DMS53 (cell line): ENCODE data around the gene SLC22A14.
"Not testable (repeated sequence)": the region's sequence is repeated elsewhere in the genome, so short reads cannot be mapped to it uniquely, and the experiment has no call there.

Experiments
- DNase-seq: peaks from one replicate; lab custom pipeline; 2025; lab: John Stamatoyannopoulos, UW

Gene SLC22A14

DNA sequence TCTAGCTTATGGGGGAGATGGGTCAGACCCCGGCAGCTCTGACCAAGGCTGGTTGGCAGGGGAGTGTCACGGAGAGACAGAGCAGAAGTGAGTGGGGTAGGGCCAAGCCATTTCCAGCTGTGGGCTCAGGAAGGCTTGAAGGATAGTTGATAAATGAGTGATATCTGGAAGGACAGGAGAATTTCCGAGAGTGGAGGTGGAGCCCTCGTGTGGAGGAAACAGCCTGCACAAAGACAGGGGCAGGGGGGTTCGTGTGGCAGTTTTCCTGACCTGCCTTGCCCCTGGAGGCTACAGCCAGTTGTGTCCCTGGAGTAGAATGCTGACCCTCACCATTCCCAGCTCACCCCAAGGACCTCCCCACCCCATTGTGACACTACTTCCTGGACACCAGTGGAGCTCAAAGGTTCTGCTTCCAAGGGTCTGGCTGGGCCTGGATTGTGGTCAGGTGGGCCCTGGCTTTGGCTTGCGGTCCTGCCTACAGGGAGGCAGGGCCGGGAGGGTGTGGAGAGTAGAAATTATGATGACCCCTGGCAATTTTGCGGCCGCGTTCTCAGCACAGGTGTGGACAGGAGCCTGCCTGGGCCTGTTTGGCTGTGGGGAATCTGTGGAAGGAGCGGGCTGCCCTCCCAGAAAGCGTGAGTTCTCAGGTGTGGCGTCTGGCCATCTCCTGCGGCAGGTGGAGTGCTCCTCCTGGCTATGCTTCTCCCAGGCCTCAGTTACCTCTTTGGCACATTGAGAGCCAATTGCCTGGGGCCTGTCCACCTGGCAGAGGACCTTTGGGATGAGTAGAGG lies at the start of gene SLC22A14:
Gene SLC22A14 (plus strand): TSS at position 400 of the 792 bp plus-strand sequence. CDS start 23,733 bp downstream, outside the sequence.
- no peak for DNase-seq

- no peak for DNase-seq
Observed at GRCh38 chr3:38232701-38233100, 49.4 kb upstream of the SLC22A14 start.

DNA sequence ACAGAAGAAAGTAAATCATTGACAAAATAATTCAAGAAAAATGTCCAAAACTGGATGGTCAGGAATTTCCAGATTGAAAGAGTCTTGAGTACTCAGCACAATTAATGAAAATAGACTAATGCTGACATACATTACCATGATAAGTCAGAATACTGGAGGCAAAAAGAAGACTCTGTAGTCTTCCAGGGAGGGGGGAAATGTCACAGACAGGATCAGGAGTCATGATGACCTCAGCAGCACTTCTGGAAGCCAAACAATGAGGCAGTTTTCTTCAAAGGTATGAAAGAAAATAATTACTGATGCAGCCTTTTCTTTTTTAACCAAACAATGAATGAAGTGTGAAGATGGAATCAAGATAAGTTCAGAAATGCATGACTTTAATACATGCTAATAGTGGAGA lies 46.6 kb upstream of the SLC22A14 start:
- DNase-seq = no peak

DNA sequence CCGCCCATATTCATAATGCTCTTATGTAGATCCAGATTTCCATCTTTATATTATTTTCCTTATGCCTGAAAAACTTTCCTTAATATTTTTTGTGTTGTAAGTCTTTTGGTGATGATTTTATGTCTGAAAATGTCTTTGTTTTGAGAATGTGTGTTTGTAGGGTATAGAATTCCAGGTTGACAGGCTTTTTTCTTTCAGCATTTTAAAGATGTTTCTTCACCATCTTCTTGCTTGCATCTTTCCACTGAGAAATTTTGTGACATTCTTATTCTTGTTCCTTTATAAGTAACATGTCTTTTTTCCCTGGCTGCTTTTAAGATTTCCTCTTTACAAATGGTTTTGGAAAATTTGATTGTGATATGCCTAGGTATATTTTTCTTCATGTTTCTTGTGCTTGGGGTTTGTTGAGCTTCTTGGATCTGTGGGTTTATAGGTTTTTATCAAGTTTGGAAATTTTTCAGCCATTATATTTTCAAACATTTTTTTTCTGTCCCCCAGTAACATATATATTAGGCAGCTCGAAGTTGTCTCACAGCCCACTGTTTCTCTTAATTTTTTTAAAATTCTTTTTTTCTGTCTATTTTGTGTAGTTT lies 43.6 kb upstream of the SLC22A14 start:
- no peak for DNase-seq

GRCh38 chr3:38242812-38243211 lies 39.3 kb upstream of the SLC22A14 start:
- DNase-seq = not testable (repeated sequence)

GRCh38 chr3:38245930-38246329 lies 36.2 kb upstream of the SLC22A14 start:
- no peak for DNase-seq

- DNase-seq = peak; percentile 1
Observed at GRCh38 chr3:38247366-38248035, 34.6 kb upstream of the SLC22A14 start.

DNA sequence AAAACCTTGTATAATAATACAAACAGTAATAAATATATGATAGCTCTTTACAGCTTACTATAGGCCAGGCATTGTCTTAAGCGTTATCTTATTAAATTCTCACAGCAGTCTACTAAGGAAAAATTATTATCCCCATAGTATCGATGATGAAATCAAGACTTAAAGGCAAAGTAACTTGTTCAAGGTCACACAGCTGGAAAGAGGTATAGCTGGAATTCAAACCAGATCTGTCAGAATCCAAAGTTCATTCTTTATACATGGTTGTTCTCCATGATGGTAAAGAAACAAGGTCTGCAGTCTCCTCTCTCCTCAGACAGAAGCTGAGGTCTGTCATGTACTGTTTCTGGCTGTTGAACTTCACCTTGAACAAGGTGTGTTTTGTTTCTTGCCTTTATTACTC lies 31.9 kb upstream of the SLC22A14 start:
- no peak for DNase-seq

DNA sequence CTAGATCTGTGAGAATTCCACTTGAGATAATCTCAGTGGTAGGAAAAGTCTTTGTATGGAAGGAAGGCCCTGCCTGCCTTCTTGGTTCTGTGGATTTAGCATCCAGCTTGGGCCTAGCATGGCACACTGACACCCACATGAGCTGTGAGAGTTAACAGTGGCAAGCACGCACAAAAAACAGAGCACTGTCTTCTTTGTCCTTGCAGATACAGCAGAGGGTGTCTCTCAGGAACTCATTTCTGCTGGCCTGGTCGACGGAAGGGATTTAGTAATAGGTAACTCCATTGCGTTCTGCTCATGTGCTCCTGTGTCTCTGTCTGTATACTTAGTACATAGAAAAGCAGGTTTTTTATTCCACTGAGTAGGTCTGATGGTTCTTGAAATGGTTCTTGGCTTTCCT lies 30.9 kb upstream of the SLC22A14 start:
- no peak for DNase-seq

GRCh38 chr3:38253704-38254103 lies 28.4 kb upstream of the SLC22A14 start:
- no peak for DNase-seq

DNA sequence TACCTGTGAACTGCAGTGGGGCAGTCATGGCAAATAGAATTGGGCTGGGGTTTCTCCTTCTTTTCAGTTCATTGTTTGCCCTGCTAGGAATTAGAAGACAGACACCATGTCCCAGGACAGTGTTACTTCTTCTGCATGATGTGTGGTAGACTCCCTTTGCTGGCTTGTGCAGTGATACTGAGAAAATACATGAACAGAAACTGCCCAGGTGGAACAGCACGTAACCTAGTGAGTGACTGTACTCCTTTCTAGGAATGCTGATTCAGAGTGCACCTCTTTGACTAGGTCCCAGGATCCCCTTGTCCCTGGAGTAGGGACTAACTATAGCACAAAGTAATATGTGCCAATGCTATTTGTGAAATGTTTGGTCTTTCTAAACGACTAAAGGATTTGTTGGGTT lies 27.2 kb upstream of the SLC22A14 start:
- no peak for DNase-seq

DNA sequence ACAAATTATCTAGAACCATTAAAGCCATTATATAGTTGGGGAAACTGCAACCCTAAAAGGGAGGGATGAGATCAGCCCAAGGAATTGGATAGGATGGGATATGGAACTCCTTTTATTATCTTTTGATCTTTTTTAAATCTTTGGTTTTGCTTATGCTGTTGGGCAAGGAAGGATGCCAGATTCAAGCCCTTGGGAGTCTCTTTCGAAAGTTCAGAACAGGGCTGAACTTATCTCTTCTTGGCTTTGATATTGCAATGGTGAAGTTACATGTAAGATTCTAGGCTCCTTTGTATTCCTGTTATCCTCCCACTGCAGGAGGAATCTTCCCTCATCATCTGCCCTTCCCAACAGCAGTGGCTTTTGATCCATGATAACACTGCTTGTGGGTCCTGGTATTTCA lies 26.5 kb upstream of the SLC22A14 start:
- no peak for DNase-seq

GRCh38 chr3:38257583-38257982 lies 24.5 kb upstream of the SLC22A14 start:
- no peak for DNase-seq

- DNase-seq = no peak
Observed at GRCh38 chr3:38260474-38260873, 21.6 kb upstream of the SLC22A14 start.

DNA sequence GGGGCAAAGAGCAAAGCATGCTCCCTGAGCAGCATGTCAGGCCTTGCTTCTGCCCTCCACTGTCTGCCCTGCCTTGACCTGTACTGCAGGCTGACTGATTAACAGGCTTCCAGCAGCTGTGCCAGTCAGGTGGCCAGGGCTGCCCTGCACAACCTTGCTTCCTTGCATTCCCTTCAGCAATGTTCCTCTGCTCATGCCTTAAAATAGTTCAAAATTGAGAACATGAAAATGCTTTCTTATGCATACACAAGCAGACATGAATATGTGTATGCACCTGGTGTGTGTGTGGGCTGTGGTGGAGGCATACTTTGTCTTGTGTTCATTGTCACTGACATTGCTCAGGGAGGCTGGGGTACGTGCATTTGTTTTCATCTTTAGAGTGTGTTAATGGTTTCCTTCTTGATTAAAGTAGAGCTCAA lies 17.7 kb upstream of the SLC22A14 start:
- DNase-seq = no peak

- no peak for DNase-seq
Observed at GRCh38 chr3:38264779-38265178, 17.3 kb upstream of the SLC22A14 start.

GRCh38 chr3:38265604-38266307 lies 16.3 kb upstream of the SLC22A14 start, which contains the start of gene SLC22A13:
Gene SLC22A13, plus strand, starts transcription at chr3:38265812. Its CDS starts 49 bp downstream, at chr3:38265861.
- no peak for DNase-seq

DNA sequence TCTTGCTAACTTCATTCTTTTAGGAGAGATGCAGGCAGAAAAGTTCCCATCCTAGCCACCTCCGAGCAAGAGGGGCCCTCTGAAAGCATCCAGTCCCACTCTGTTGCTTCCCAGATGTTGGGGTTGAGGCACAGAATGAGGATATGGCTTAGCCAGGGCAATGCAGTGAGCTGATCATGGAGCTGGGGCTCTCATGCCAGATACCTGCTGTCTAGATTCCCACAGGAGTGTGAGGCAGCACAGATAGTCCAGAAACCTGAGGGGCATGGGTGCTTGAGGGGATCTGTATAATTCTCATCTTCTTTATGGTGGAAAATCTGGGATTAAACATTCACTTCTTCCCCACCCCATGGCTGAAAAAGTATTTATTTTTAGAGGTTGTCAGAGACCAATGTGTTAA lies 15.3 kb upstream of the SLC22A14 start:
- no peak for DNase-seq

GRCh38 chr3:38267662-38268061 lies 14.4 kb upstream of the SLC22A14 start:
- DNase-seq = no peak

GRCh38 chr3:38268087-38268486 lies 14.0 kb upstream of the SLC22A14 start:
- no peak for DNase-seq

GRCh38 chr3:38268522-38268921 lies 13.6 kb upstream of the SLC22A14 start:
- DNase-seq = no peak

DNA sequence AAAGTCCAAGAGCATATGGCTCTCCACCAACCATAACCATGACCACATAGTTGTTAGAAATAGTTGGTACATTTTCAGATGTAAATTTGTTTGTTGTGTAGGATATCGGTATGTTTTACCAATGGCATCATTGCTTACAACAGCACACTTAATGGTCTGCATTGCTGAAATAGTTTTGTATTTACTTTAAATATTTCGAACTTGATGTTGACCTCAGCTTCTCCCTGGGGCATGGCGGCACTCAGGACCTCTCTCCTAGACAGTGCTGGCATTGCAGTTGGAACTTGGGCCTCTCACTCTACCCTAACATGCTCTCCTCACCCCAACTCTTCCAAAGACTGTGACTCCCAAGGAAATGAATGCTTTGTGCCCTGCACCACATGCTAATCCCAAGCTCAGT lies 11.5 kb upstream of the SLC22A14 start:
- DNase-seq = no peak
